Stimulated activated CD8-positive, alpha-beta memory T cell treated with anti-CD3 and anti-CD28 coated beads, Interleukin-12 subunit alpha, Interleukin-12 subunit beta, amount 100 ng/mL, for 1 hour (primary cell): ENCODE measurements around the gene OTUB2.

Source experiments
- DNase-seq: peaks from one replicate; pipeline ENCODE4 v3.0.0-alpha.2; 2020; ENCODE audit warnings: low read depth

OTUB2 gene

GRCh38 chr14:94026173-94026888 is at the start of gene OTUB2:
OTUB2 (plus strand) TSS chr14:94026340; CDS start chr14:94026538, 198 bp downstream.
- DNase-seq: peak; percentile 90

- no peak for DNase-seq
These were observed 49.6 kb upstream of the OTUB2 start, which contains the start of gene ASB2 for GRCh38 chr14:93976477-93977057. ASB2 (minus strand) TSS chr14:93976570; CDS start chr14:93964539, 12,031 bp downstream.

GRCh38 chr14:93977171-93977570 is 49.0 kb upstream of the OTUB2 start:
- no peak for DNase-seq

- peak; percentile 48 for DNase-seq
These were observed 48.2 kb upstream of the OTUB2 start for GRCh38 chr14:93977790-93978581.

GRCh38 chr14:93978735-93979134 is 47.4 kb upstream of the OTUB2 start:
- DNase-seq: no peak

GRCh38 chr14:93980456-93981201 is 45.5 kb upstream of the OTUB2 start:
- no peak for DNase-seq

- no peak for DNase-seq
These were observed 44.6 kb upstream of the OTUB2 start for GRCh38 chr14:93981316-93982229.

- DNase-seq: no peak
These were observed 43.7 kb upstream of the OTUB2 start for GRCh38 chr14:93982230-93983007.

GRCh38 chr14:93984070-93984469 is 42.1 kb upstream of the OTUB2 start:
- no peak for DNase-seq

- no peak for DNase-seq
These were observed 41.1 kb upstream of the OTUB2 start for GRCh38 chr14:93984987-93985410.

GRCh38 chr14:93986955-93987354 is 39.2 kb upstream of the OTUB2 start:
- no peak for DNase-seq

GRCh38 chr14:93987376-93987775 is 38.8 kb upstream of the OTUB2 start:
- DNase-seq: no peak

- DNase-seq: no peak
These were observed 38.2 kb upstream of the OTUB2 start for GRCh38 chr14:93987815-93988476.

GRCh38 chr14:93989939-93990338 is 36.2 kb upstream of the OTUB2 start:
- no peak for DNase-seq

- DNase-seq: no peak
These were observed 34.9 kb upstream of the OTUB2 start for GRCh38 chr14:93991212-93991611.

GRCh38 chr14:93991649-93992048 is 34.5 kb upstream of the OTUB2 start:
- DNase-seq: no peak

GRCh38 chr14:93993382-93993781 is 32.8 kb upstream of the OTUB2 start:
- no peak for DNase-seq

GRCh38 chr14:93994919-93995682 is 31.0 kb upstream of the OTUB2 start:
- DNase-seq: no peak

GRCh38 chr14:93996130-93996695 is 29.9 kb upstream of the OTUB2 start:
- no peak for DNase-seq
